Stomach smooth muscle (tissue), 2 donors: ENCODE measurements around the gene ZNF174.

Experiments
- H3K27ac ChIP-seq: one replicate; pipeline ENCODE4 v1.7.0; 2013; ENCODE audit warnings: mild to moderate bottlenecking, low read length, inconsistent platforms
- H3K27me3 ChIP-seq, 2 donors: one replicate each; pipeline ENCODE4 v1.7.0; 2013; ENCODE audit warnings: low read length in 2 of 2; ENCODE audit not compliant: insufficient read depth in 2 of 2, control insufficient read depth in 1 of 2
- H3K36me3 ChIP-seq, 2 donors: one replicate each; pipeline ENCODE4 v1.7.0; 2013; ENCODE audit warnings: low read length in 2 of 2; ENCODE audit not compliant: control insufficient read depth in 2 of 2, insufficient read depth in 2 of 2
- H3K4me1 ChIP-seq: one replicate; pipeline ENCODE4 v1.7.0; 2013; ENCODE audit warnings: low read length; ENCODE audit not compliant: control insufficient read depth, insufficient read depth
- H3K4me3 ChIP-seq, 2 donors: one replicate each; pipeline ENCODE4 v1.7.0; 2013; ENCODE audit warnings: low read length in 2 of 2
- H3K9ac ChIP-seq, 2 donors: one replicate each; pipeline ENCODE4 v1.7.0; 2013; ENCODE audit warnings: low read length in 2 of 2, mild to moderate bottlenecking in 1 of 2
- H3K9me3 ChIP-seq, 2 donors: one replicate each; pipeline ENCODE4 v1.7.0; 2013; ENCODE audit warnings: low read length in 2 of 2; ENCODE audit not compliant: control insufficient read depth in 2 of 2
- donor health status: healthy.
- donor health status: Pancreatic carcinoma.

Gene ZNF174

GRCh38 chr16:3443108-3444031, 42.4 kb downstream of the ZNF174 start, which contains the start of the genes NAA60 and ZNF597:
Gene NAA60 (plus strand): TSS chr16:3443680. CDS start chr16:3476228, 32,548 bp downstream.
Gene ZNF597 (minus strand): TSS chr16:3443504. CDS start chr16:3443153, 351 bp downstream.
- peak within 1 kb of the TSS; percentile 72 to 86 for H3K9ac ChIP-seq
- H3K27me3 ChIP-seq: no peaks in the 10 kb centered on the region
- H3K9me3 ChIP-seq: peaks cover 0 to 3% of the 10 kb centered on the region in 2 donors
- H3K4me3 ChIP-seq: peak within 1 kb of the TSS; percentile 72 to 83
- peaks cover 8% of the 10 kb centered on the region for H3K4me1 ChIP-seq
- H3K27ac ChIP-seq: peak within 1 kb of the TSS; percentile 55
- peaks cover 3 to 7% of the 10 kb centered on the region in 2 donors for H3K36me3 ChIP-seq

DNA sequence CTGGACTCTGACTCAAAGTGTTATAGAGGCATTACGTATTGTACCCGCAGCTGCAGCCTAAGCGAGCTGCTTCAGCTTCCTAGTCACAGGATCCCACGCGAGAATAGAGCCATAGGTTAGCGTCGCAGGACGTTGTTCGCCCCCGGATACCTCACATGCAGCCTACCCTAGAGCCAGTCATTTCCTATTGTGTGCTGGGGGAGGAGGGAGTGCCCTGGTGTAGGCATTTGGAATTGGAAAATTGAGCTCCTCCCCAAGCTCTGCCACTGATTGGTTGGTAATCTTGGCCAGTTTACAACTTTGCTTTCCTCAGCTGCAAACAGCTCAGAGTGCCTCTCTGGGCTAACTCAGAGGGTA, 43.0 kb downstream of the ZNF174 start:
- Histone ChIP-seq H3K27ac (peak overlapping the region; percentile 55), H3K4me1 (peaks cover 8% of the 10 kb centered on the region), H3K4me3 (peak overlapping the region; percentile 72 to 83), H3K27me3 (no peaks in the 10 kb centered on the region), H3K9ac (peak overlapping the region; percentile 72 to 86), H3K36me3 (peaks cover 3% of the 10 kb centered on the region in 2 donors), H3K9me3 (peaks cover 0 to 3% of the 10 kb centered on the region in 2 donors)

DNA sequence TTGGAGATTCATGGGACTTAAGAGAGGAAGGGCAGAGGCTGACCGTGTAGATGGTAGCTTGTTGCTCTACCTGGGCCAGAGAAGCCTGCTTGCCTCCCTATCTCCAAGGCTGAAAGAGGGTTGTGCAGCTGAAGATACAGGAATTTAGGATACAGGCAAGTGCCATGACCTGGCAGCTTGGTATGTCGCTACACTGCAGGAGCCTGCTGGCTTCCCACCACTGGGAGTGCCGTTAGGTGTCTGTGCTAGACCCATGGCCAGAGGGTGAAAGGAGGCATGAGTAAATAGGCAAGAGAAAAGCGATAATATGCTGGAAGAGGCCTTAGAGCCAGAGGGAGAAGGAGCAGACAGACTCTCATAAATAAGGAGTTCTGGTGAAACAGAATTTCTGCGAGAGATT, 53.1 kb downstream of the ZNF174 start:
- Histone ChIP-seq H3K4me3 (no peak overlapping the region), H3K9ac (no peak overlapping the region), H3K27me3 (no peaks in the 10 kb centered on the region), H3K36me3 (no peaks in the 10 kb centered on the region), H3K4me1 (peaks cover 13% of the 10 kb centered on the region), H3K9me3 (no peaks in the 10 kb centered on the region), H3K27ac (no peak overlapping the region)

DNA sequence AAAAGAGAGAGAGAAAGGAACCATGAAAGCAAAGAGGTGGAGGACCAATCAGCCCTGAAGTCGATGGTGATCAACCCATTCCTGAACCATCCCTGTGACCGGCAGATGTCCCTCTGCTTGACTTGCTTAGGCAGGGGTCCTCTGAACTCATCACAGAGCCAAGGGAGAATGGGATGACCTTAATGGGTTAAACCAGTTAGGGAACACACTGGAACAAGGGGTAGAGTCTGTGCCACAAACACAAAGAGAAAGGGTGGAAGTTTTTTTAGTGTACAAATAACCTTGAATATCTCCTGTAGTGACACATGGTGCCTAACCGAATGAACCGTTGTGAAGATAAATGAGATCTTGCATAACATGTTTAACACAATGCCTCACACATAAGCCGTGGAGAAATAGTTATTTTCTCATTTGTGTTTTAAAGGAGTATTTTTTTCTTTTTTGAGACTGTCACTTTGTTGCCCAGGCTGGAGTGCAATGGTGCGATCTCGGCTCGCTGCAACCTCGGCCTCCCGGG, 53.7 kb downstream of the ZNF174 start:
- H3K9me3 ChIP-seq: no peaks in the 10 kb centered on the region
- no peaks in the 10 kb centered on the region for H3K36me3 ChIP-seq
- H3K4me3 ChIP-seq: no peak overlapping the region
- peaks cover 19% of the 10 kb centered on the region for H3K4me1 ChIP-seq
- no peak overlapping the region for H3K9ac ChIP-seq
- H3K27ac ChIP-seq: no peak overlapping the region
- H3K27me3 ChIP-seq: no peaks in the 10 kb centered on the region

GRCh38 chr16:3457434-3458252, 56.6 kb downstream of the ZNF174 start:
- no peaks in the 10 kb centered on the region for H3K36me3 ChIP-seq
- no peaks in the 10 kb centered on the region for H3K9me3 ChIP-seq
- peaks cover 38% of the 10 kb centered on the region for H3K4me1 ChIP-seq
- H3K27me3 ChIP-seq: no peaks in the 10 kb centered on the region
- peak overlapping the region; percentile 68 to 95 for H3K4me3 ChIP-seq
- H3K9ac ChIP-seq: peak overlapping the region; percentile 87 to 95
- H3K27ac ChIP-seq: peak overlapping the region; percentile 88

GRCh38 chr16:3458278-3458851, 57.4 kb downstream of the ZNF174 start:
- Histone ChIP-seq H3K9ac (peak overlapping the region; percentile 87 to 93), H3K27ac (peak overlapping the region; percentile 88), H3K27me3 (no peaks in the 10 kb centered on the region), H3K4me1 (peaks cover 38% of the 10 kb centered on the region), H3K4me3 (peak overlapping the region; percentile 81 to 95), H3K36me3 (no peaks in the 10 kb centered on the region), H3K9me3 (no peaks in the 10 kb centered on the region)

DNA sequence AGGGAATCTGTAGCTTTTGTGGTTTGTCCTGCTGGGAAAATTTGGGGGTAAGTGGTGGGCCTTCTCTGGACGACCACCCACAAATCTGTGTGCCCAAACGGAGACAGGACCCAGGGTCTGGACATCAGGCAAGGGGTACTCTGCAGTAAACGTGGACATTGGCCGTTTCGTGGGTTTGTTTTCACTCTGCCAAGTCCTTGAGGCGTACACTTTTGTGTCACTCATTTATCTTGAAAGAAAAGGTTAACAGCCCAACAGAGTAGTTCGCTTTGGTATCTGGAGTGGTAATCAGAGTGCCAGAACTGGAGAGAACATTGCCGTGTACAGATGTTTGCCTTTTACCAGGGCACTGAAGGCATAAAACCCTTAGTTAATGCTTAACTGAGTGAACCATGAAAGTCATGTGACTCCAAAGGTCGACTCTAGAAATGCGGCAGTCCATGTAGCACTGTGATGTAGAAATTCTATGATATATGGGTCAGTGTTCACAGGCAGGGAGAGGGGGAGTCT, 57.9 kb downstream of the ZNF174 start:
- H3K27me3 ChIP-seq: no peaks in the 10 kb centered on the region
- no peaks in the 10 kb centered on the region for H3K9me3 ChIP-seq
- H3K36me3 ChIP-seq: no peaks in the 10 kb centered on the region
- peak overlapping the region; percentile 81 to 95 for H3K4me3 ChIP-seq
- peak overlapping the region; percentile 88 for H3K27ac ChIP-seq
- peak overlapping the region; percentile 87 to 93 for H3K9ac ChIP-seq
- H3K4me1 ChIP-seq: peaks cover 38% of the 10 kb centered on the region
